B cell (primary cell): ENCODE results near the gene CPEB2. TPM values are rescaled to one million over a fixed set of nuclear protein-coding genes. Genes with fewer than 3 reads are reported as not detected.

ENCODE experiments used
- ATAC-seq: fragments of 200-7000 bp; cut with Tn5 transposase; one replicate; pipeline ENCODE4 v1.10.0; 2021; ENCODE audit warnings: low read depth, mild to moderate bottlenecking, moderate number of reproducible peaks, moderate library complexity
- CTCF ChIA-PET: fragments of 350-600 bp; sonication (Branson Sonifier 250); formaldehyde crosslinking; loops from one replicate; lab custom pipeline; 2021; ENCODE audit warnings: antibody characterized with exemption, inconsistent platforms; lab: Charles Lee
- POLR2A ChIA-PET: fragments of 350-600 bp; sonication (Branson Sonifier 250); formaldehyde crosslinking; loops from one replicate; lab custom pipeline; 2021; ENCODE audit warnings: antibody characterized with exemption; lab: Charles Lee
- DNase-seq: peaks from one replicate; pipeline ENCODE4 v3.0.0; 2013
- H2AFZ ChIP-seq: 2 replicates; pipeline ENCODE4 v1.6.1; 2012; ENCODE audit warnings: mild to moderate bottlenecking, low read depth, low read length; ENCODE audit not compliant: insufficient read depth, poor library complexity, severe bottlenecking
- H3K27ac ChIP-seq, 2 donors: 1 replicate in 1 of 2; 2 replicates in 1 of 2; pipeline ENCODE4 v1.5.1; 2012 to 2013; ENCODE audit warnings: low read length in 2 of 2, mild to moderate bottlenecking in 2 of 2, moderate library complexity in 1 of 2
- H3K27me3 ChIP-seq, 4 experiments: fragments of 200-600 bp in 1 of 4; sonication (generic) in 1 of 4; replicated peaks in 1 of 4; 1 replicate in 2 of 4; 2 replicates in 2 of 4; pipeline versions ENCODE4 v1.6.1 to v1.7.0; 2013 to 2016; ENCODE audit warnings: low read length in 3 of 4, mild to moderate bottlenecking in 2 of 4, mixed read lengths in 1 of 4, moderate library complexity in 1 of 4; ENCODE audit not compliant: insufficient read depth in 4 of 4, control insufficient read depth in 3 of 4; ENCODE audit errors: control extremely low read depth in 1 of 4
- H3K36me3 ChIP-seq, 2 experiments: replicated peaks in 1 of 2; 1 replicate in 1 of 2; 2 replicates in 1 of 2; pipeline versions ENCODE4 v1.6.1 to v1.7.1; 2013; ENCODE audit warnings: low read length in 1 of 2; ENCODE audit not compliant: insufficient read depth in 2 of 2, control insufficient read depth in 1 of 2; ENCODE audit errors: control extremely low read depth in 1 of 2, extremely low read depth in 1 of 2
- H3K4me1 ChIP-seq, 2 donors: fragments of 200-600 bp in 1 of 2; sonication (generic) in 1 of 2; 1 replicate in 1 of 2; 2 replicates in 1 of 2; pipeline versions ENCODE4 v1.5.1 to v1.6.1; 2013 to 2017; ENCODE audit warnings: low read length in 2 of 2; ENCODE audit not compliant: control insufficient read depth in 2 of 2, insufficient read depth in 2 of 2
- H3K4me2 ChIP-seq: replicated peaks from 2 replicates; pipeline ENCODE3; 2012; ENCODE audit warnings: mild to moderate bottlenecking, low read depth, low read length; ENCODE audit not compliant: poor library complexity, severe bottlenecking
- H3K4me3 ChIP-seq, 5 experiments: fragments of 200-600 bp in 1 of 5; sonication (generic) in 1 of 5; 1 replicate in 3 of 5; 2 replicates in 2 of 5; pipeline versions ENCODE4 v1.5.1 to v1.7.0; 2011 to 2016; ENCODE audit warnings: low read length in 4 of 5, mild to moderate bottlenecking in 4 of 5, low read depth in 2 of 5, control low read depth in 1 of 5, moderate library complexity in 1 of 5; ENCODE audit not compliant: insufficient read depth in 1 of 5; ENCODE audit errors: control extremely low read depth in 1 of 5, extremely low read depth in 1 of 5
- H3K79me2 ChIP-seq: fragments of 200-600 bp; sonication (generic); one replicate; pipeline ENCODE4 v1.6.0; 2016; ENCODE audit warnings: low read length; ENCODE audit not compliant: control insufficient read depth, insufficient read depth
- H3K9ac ChIP-seq: fragments of 200-600 bp; sonication (generic); 2 replicates; pipeline ENCODE4 v1.6.1; 2017; ENCODE audit warnings: mild to moderate bottlenecking, low read length, moderate library complexity
- H3K9me3 ChIP-seq, 3 donors: one replicate each; pipeline versions ENCODE4 v1.6.1 to v1.7.1; 2013; ENCODE audit warnings: low read length in 2 of 3; ENCODE audit not compliant: control insufficient read depth in 2 of 3, insufficient read depth in 1 of 3; ENCODE audit errors: control extremely low read depth in 1 of 3
- H4K20me1 ChIP-seq: 2 replicates; pipeline ENCODE4 v1.6.0; 2012; ENCODE audit warnings: mild to moderate bottlenecking, low read length; ENCODE audit not compliant: insufficient read depth, control insufficient read depth, poor library complexity, severe bottlenecking
- H3K27ac Mint-ChIP-seq: one replicate; pipeline ENCODE4 v1.8.0; 2021; ENCODE audit warnings: mixed read lengths
- H3K27me3 Mint-ChIP-seq: one replicate; pipeline ENCODE4 v1.8.0; 2021; ENCODE audit warnings: mixed read lengths
- H3K4me1 Mint-ChIP-seq: one replicate; pipeline ENCODE4 v1.8.0; 2021; ENCODE audit warnings: mixed read lengths
- H3K4me3 Mint-ChIP-seq: one replicate; pipeline ENCODE4 v1.8.0; 2021; ENCODE audit warnings: mixed read lengths
- H3K9me3 Mint-ChIP-seq: one replicate; pipeline ENCODE4 v1.8.0; 2022; ENCODE audit warnings: mixed read lengths; ENCODE audit not compliant: insufficient read depth
- CTCF ChIP-seq: fragments of 200-600 bp; IDR thresholded peaks from one replicate; pipeline ENCODE4 v1.8.0; 2022; ENCODE audit warnings: antibody characterized with exemption, mild to moderate bottlenecking
- EZH2 ChIP-seq: IDR thresholded peaks from 2 replicates; pipeline ENCODE4 v1.6.1; 2012; ENCODE audit warnings: borderline replicate concordance, low read depth, mild to moderate bottlenecking, moderate library complexity, low read length; ENCODE audit not compliant: insufficient read depth, poor library complexity, severe bottlenecking
- WGBS: methylation state at CpG from one replicate; pipeline ENCODE4 v1.1.5; 2013; ENCODE audit warnings: missing lambda C conversion rate; ENCODE audit not compliant: insufficient coverage; 5-methylcytosine and 5-hydroxymethylcytosine counted together
- intact Hi-C: fragments of 100-400 bp; cut with micrococcal nuclease; formaldehyde crosslinking; loops from one replicate; pipeline ENCODE4 v1.10.0; 2022
- polyA plus RNA-seq: library from polyadenylated mRNA; depleted of rRNA; stranded (reverse); fragments of >200 nt; gene quantifications from 2 replicates; pipeline ENCODE4 v1.2.3, GENCODE V29; 2012
- total RNA-seq, 2 donors: library from RNA; stranded (reverse); fragments of 120-200 nt in 1 of 2; gene quantifications; 1 replicate in 1 of 2; 2 replicates in 1 of 2; pipeline versions ENCODE4 v1.2.3 to v1.2.4, GENCODE V29; 2013 to 2022

Gene CPEB2
- total and polyA plus RNA-seq, 2 donors (not counting 1 experiment from before 2014, with no cell fraction given): 3.2 to 18.0 TPM

GRCh38 chr4:15118292-15118691, 116.0 kb downstream of the CPEB2 start:
- H3K9me3 Mint-ChIP-seq: peaks cover 2% of the 10 kb centered on the region
- TF ChIP-seq CTCF: no peak
- no peak for TF ChIP-seq EZH2
- CTCF ChIA-PET: no interaction called here
- H3K79me2 ChIP-seq: no peaks in the 10 kb centered on the region
- no peak overlapping the region for H3K4me3 ChIP-seq
- no peak overlapping the region for H3K9ac ChIP-seq
- H4K20me1 ChIP-seq: no peaks in the 10 kb centered on the region
- H3K27ac Mint-ChIP-seq: no peak overlapping the region
- no peak overlapping the region for H3K4me2 ChIP-seq
- H3K4me1 ChIP-seq: no peaks in the 10 kb centered on the region
- no peaks in the 10 kb centered on the region for H3K36me3 ChIP-seq
- ATAC-seq (no peak), DNase-seq (no peak)
- H2AFZ ChIP-seq: no peak overlapping the region
- 75% methylated on average over 4 of the region's 4 CpGs for WGBS
- POLR2A ChIA-PET: no interaction called here
- peaks cover 8% of the 10 kb centered on the region for H3K27me3 Mint-ChIP-seq
- H3K4me3 Mint-ChIP-seq: no peak overlapping the region
- H3K9me3 ChIP-seq: peaks cover 0 to 7% (median 2%) of the 10 kb centered on the region in 3 donors
- H3K4me1 Mint-ChIP-seq: no peaks in the 10 kb centered on the region
- H3K27ac ChIP-seq: no peak overlapping the region
- intact Hi-C loops: no loop called here
- no peaks in the 10 kb centered on the region for H3K27me3 ChIP-seq
